ENCODE data around the gene MDFIC. TPM values are rescaled to one million over a fixed set of nuclear protein-coding genes. Genes with fewer than 3 reads are reported as not detected.

Gene MDFIC
- total RNA-seq, 1 experiment from 2014 or later = 7.3 TPM

DNA sequence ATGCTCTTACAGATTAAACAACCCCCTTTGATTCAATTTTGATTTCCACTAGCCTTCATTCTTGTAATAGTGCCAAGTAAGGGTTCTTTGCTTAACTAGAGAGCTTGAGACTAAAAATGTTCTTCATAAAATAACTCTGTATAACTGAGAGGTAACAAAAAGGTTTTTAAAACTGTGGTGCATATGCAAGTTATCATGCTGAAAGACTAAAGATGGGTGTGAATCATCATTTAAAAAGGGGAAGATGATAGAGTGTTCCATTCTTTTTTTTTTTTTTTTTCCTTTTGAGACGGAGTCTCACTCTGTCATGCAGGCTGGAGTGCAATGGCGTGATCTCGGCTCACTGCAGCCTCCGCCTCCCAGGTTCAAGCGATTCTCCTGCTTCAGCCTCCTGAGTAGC, 11.1 kb downstream of the MDFIC start:
- intact Hi-C loops (cut with micrococcal nuclease; ENCODE audit: unreplicated experiment) = no loop called here
- Histone ChIP-seq H3K36me3 (ENCODE audit: control insufficient read depth, insufficient read depth, low read length) (no peaks in the 10 kb centered on the region), H3K27ac (ENCODE audit: low read length) (no peak overlapping the region), H3K4me1 (ENCODE audit: control insufficient read depth, insufficient read depth, low read length) (no peaks in the 10 kb centered on the region), H3K9me3 (ENCODE audit: control insufficient read depth, insufficient read depth, low read depth, low read length) (no peaks in the 10 kb centered on the region), H3K27me3 (ENCODE audit: control insufficient read depth, insufficient read depth, low read length) (no peaks in the 10 kb centered on the region), H3K4me3 (ENCODE audit: low read depth in 2 of 2, low read length in 2 of 2) (no peak overlapping the region)
- ATAC-seq (no peak), DNase-seq (ENCODE audit: low read depth, low spot score) (no peak)
- TF ChIP-seq, protein P1, sequence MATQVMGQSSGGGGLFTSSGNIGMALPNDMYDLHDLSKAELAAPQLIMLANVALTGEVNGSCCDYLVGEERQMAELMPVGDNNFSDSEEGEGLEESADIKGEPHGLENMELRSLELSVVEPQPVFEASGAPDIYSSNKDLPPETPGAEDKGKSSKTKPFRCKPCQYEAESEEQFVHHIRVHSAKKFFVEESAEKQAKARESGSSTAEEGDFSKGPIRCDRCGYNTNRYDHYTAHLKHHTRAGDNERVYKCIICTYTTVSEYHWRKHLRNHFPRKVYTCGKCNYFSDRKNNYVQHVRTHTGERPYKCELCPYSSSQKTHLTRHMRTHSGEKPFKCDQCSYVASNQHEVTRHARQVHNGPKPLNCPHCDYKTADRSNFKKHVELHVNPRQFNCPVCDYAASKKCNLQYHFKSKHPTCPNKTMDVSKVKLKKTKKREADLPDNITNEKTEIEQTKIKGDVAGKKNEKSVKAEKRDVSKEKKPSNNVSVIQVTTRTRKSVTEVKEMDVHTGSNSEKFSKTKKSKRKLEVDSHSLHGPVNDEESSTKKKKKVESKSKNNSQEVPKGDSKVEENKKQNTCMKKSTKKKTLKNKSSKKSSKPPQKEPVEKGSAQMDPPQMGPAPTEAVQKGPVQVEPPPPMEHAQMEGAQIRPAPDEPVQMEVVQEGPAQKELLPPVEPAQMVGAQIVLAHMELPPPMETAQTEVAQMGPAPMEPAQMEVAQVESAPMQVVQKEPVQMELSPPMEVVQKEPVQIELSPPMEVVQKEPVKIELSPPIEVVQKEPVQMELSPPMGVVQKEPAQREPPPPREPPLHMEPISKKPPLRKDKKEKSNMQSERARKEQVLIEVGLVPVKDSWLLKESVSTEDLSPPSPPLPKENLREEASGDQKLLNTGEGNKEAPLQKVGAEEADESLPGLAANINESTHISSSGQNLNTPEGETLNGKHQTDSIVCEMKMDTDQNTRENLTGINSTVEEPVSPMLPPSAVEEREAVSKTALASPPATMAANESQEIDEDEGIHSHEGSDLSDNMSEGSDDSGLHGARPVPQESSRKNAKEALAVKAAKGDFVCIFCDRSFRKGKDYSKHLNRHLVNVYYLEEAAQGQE (IDR thresholded peaks at IDR 0.05; ENCODE audit: insufficient read depth in 1 of 2, low read depth in 2 of 2, low read length in 1 of 2) = no peak
- TF ChIP-seq POLR2AphosphoS5 (IDR thresholded peaks at IDR 0.05; ENCODE audit: low read depth, low read length) = no peak
- TF ChIP-seq TCF7L2 (IDR thresholded peaks at IDR 0.05; ENCODE audit: low read depth, low read length) = no peak
- TF ChIP-seq, protein P2, sequence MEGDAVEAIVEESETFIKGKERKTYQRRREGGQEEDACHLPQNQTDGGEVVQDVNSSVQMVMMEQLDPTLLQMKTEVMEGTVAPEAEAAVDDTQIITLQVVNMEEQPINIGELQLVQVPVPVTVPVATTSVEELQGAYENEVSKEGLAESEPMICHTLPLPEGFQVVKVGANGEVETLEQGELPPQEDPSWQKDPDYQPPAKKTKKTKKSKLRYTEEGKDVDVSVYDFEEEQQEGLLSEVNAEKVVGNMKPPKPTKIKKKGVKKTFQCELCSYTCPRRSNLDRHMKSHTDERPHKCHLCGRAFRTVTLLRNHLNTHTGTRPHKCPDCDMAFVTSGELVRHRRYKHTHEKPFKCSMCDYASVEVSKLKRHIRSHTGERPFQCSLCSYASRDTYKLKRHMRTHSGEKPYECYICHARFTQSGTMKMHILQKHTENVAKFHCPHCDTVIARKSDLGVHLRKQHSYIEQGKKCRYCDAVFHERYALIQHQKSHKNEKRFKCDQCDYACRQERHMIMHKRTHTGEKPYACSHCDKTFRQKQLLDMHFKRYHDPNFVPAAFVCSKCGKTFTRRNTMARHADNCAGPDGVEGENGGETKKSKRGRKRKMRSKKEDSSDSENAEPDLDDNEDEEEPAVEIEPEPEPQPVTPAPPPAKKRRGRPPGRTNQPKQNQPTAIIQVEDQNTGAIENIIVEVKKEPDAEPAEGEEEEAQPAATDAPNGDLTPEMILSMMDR (IDR thresholded peaks at IDR 0.05) = no peak
- TF ChIP-seq SIN3A (IDR thresholded peaks at IDR 0.05; ENCODE audit: borderline replicate concordance, insufficient read depth, low read depth, low read length) = no peak
- in situ Hi-C loops (cut with HindIII; ENCODE audit: low pct_unique_long_range_greater_than_20kb, low sequenced_read_pairs) = no loop called here
- no TSS peak for BruUV-seq (replicated peaks)
- ChIA-PET CTCF (no interaction called here), POLR2A (no interaction called here)

DNA sequence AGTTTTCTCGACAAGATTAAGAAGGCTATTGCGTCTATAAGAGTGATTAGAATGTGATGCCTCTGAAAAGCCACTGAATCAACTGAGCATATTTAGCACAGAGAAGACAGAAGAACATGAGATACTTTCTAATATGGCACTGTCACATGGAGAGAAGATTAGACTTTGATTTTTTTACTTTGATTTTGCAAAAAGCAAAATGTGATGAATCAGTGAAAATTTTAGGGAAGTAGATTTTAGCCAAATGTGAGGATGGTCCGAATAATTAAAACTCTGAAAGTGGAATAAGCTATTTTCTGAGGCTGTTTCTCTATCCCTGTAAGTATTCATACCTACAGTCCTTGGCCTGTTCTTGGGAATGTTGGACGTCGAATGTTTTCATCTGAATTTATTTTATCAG, 11.8 kb downstream of the MDFIC start:
- Histone ChIP-seq H3K36me3 (ENCODE audit: control insufficient read depth, insufficient read depth, low read length) (no peaks in the 10 kb centered on the region), H3K4me1 (ENCODE audit: control insufficient read depth, insufficient read depth, low read length) (no peaks in the 10 kb centered on the region), H3K9me3 (ENCODE audit: control insufficient read depth, insufficient read depth, low read depth, low read length) (no peaks in the 10 kb centered on the region), H3K27me3 (ENCODE audit: control insufficient read depth, insufficient read depth, low read length) (no peaks in the 10 kb centered on the region), H3K4me3 (ENCODE audit: low read depth in 2 of 2, low read length in 2 of 2) (no peak overlapping the region), H3K27ac (ENCODE audit: low read length) (no peak overlapping the region)
- in situ Hi-C loops (cut with HindIII; ENCODE audit: low pct_unique_long_range_greater_than_20kb, low sequenced_read_pairs) (no loop called here), intact Hi-C loops (cut with micrococcal nuclease; ENCODE audit: unreplicated experiment) (no loop called here)
- POLR2A ChIA-PET = no interaction called here
- TF ChIP-seq, protein P1 (IDR thresholded peaks at IDR 0.05; ENCODE audit: insufficient read depth in 1 of 2, low read depth in 2 of 2, low read length in 1 of 2) = no peak
- TF ChIP-seq TCF7L2 (IDR thresholded peaks at IDR 0.05; ENCODE audit: low read depth, low read length) (no peak), SIN3A (IDR thresholded peaks at IDR 0.05; ENCODE audit: borderline replicate concordance, insufficient read depth, low read depth, low read length) (no peak), POLR2AphosphoS5 (IDR thresholded peaks at IDR 0.05; ENCODE audit: low read depth, low read length) (no peak)
- TF ChIP-seq, protein P2 (IDR thresholded peaks at IDR 0.05) = no peak
- no TSS peak for BruUV-seq (replicated peaks)
- DNase-seq (ENCODE audit: low read depth, low spot score) (no peak), ATAC-seq (no peak)
- CTCF ChIA-PET = no interaction called here
